GM12873 (cell line): Measurements from ENCODE around the gene RXRG.

Experiments
- CTCF ChIP-seq: IDR thresholded peaks from 2 replicates; pipeline ENCODE4 v1.5.1; 2012; ENCODE audit warnings: low read depth, mild to moderate bottlenecking, moderate library complexity, low read length, control low read depth; ENCODE audit not compliant: insufficient read depth; ENCODE audit errors: missing control alignments

The RXRG gene

GRCh38 chr1:165451691-165452090 lies 6.8 kb upstream of the RXRG start:
- TF ChIP-seq CTCF, result no peak

GRCh38 chr1:165449131-165449530 lies 4.2 kb upstream of the RXRG start:
- TF ChIP-seq CTCF, result no peak

DNA sequence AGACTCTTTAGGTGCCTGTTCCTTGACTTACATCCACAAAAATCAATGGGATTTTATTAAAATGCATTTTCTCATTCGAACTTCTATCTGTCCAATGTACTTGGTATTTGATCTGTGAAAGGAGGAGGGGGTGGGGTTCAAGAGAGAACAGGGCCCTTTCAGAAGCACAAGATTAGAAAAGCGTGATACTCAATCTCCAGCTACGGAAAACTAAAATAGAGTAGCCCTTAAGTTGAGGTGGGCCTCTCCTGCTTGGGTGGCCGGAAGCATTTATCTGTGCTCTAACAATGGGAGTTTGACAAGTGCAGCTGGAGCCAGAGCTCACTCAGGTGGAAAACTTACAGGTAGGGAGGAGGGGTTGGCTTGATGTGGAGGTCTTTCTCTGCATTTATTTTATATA lies 462 bp upstream of the RXRG start:
- TF ChIP-seq CTCF, result no peak

DNA sequence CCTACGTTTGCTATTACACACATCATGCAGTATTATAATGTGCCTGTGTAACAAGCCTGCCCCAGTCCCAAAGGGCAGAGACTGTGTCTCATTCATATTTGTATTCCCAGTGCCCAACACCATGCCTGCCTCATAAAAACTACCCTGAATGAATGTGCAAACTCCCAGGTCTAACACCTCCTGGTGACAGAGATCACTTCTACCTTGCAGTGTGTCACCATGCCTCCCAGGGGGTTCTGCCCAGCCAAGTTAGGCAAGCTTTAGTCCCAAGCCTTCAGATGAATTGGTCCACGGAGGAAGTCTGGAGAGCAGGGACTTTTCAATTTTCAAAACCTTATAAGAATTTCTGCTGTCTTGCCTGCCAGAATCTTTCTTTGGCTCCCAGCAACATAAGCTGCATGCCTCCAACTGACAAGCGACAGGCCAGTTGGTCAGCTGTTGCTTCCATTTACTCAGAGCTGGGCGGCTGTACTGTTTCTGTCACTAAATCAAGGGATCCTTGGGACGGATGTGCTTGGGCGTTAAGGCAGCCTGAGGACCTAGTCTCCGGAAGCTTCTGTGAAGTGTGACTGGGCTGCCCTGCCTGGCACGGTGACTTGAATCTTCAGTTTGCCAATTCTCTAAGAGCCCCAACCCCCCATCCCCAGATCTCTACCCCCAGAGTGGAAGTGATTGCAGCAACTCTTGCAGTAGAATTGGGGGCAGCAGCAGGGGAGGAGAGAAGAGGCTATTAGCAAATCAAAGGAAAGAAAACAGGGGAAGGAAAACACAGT lies 1.2 kb downstream of the RXRG start:
- no peak for TF ChIP-seq CTCF

DNA sequence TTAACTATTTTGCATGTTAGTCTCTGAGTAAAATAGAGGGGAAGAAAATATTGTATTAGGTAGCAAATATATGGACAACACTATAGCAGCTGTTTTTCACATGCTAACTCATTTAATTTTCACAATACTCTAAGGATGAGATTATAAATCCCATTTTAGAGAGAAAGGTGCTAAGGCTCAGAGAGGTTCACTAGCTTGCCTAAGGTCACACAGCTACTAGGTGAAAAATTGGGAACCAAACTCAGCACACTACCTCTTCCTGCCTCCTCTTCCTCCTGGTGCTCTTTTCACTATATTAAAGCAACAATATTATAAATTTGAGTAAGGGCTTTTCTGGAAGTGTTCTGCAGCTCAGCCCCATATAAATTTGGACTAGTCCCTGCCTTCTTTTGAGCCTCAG lies 2.3 kb downstream of the RXRG start:
- TF ChIP-seq CTCF, result no peak

- no peak for TF ChIP-seq CTCF
These were observed 2.9 kb downstream of the RXRG start for GRCh38 chr1:165442053-165442452.

- no peak for TF ChIP-seq CTCF
These were observed 3.6 kb downstream of the RXRG start for GRCh38 chr1:165441166-165441880.
